GM23338 (cell line): ENCODE measurements around the gene KRTAP5-2. TPM values are rescaled to one million over a fixed set of nuclear protein-coding genes. Genes with fewer than 3 reads are reported as not detected.

Source experiments
- ATAC-seq: fragments of 200-7000 bp; cut with Tn5 transposase; 3 replicates; pipeline ENCODE4 v1.9.1; 2020
- DNase-seq: peaks from one replicate; pipeline ENCODE4 v3.0.0-alpha.2; 2015; ENCODE audit warnings: low spot score
- H2AFZ ChIP-seq: fragments of 200-600 bp; sonication (generic); 2 replicates; pipeline ENCODE4 v1.8.0; 2016; ENCODE audit warnings: antibody characterized with exemption, mild to moderate bottlenecking, moderate library complexity
- H3F3A ChIP-seq: fragments of 200-600 bp; sonication (generic); replicated peaks from 2 replicates; pipeline ENCODE4 v1.8.0; 2017; ENCODE audit warnings: antibody characterized with exemption, mixed run types, low read depth
- H3K27ac ChIP-seq: fragments of 200-600 bp; sonication (generic); 2 replicates; pipeline ENCODE4 v1.6.1; 2016; ENCODE audit warnings: low read depth
- H3K27me3 ChIP-seq: fragments of 200-600 bp; sonication (generic); 2 replicates; pipeline ENCODE4 v1.8.0; 2016; ENCODE audit warnings: mild to moderate bottlenecking, mixed run types, moderate library complexity; ENCODE audit not compliant: insufficient read depth
- H3K36me3 ChIP-seq: fragments of 200-600 bp; sonication (generic); 2 replicates; pipeline ENCODE4 v1.8.0; 2016; ENCODE audit warnings: mild to moderate bottlenecking; ENCODE audit not compliant: insufficient read depth
- H3K4me1 ChIP-seq: fragments of 200-600 bp; sonication (generic); 2 replicates; pipeline ENCODE4 v1.8.0; 2016; ENCODE audit warnings: mild to moderate bottlenecking, moderate library complexity; ENCODE audit not compliant: insufficient read depth
- H3K4me2 ChIP-seq: fragments of 200-600 bp; sonication (generic); 2 replicates; pipeline ENCODE4 v1.7.1; 2017; ENCODE audit warnings: mixed run types
- H3K4me3 ChIP-seq: fragments of 200-600 bp; sonication (generic); 2 replicates; pipeline ENCODE4 v1.6.1; 2016; ENCODE audit warnings: mixed run types
- H3K79me2 ChIP-seq: fragments of 200-600 bp; sonication (generic); replicated peaks from 2 replicates; pipeline ENCODE4 v1.8.0; 2017; ENCODE audit warnings: mild to moderate bottlenecking; ENCODE audit not compliant: insufficient read depth
- H3K9me2 ChIP-seq: fragments of 200-600 bp; sonication (generic); 2 replicates; pipeline ENCODE4 v1.8.0; 2017; ENCODE audit not compliant: insufficient read depth
- H4K20me1 ChIP-seq: fragments of 200-600 bp; sonication (generic); replicated peaks from 2 replicates; pipeline ENCODE4 v1.8.0; 2017; ENCODE audit warnings: mild to moderate bottlenecking; ENCODE audit not compliant: insufficient read depth
- H3K27ac Mint-ChIP-seq: 2 replicates; pipeline ENCODE4 v1.8.0; 2020; ENCODE audit warnings: inconsistent platforms, mild to moderate bottlenecking, moderate library complexity, mixed read lengths
- H3K27me3 Mint-ChIP-seq: 3 replicates; pipeline ENCODE4 v1.8.0; 2022; ENCODE audit warnings: low read depth, mild to moderate bottlenecking, moderate library complexity, mixed read lengths, inconsistent platforms; ENCODE audit not compliant: insufficient read depth, poor library complexity
- H3K36me3 Mint-ChIP-seq: 3 replicates; pipeline ENCODE4 v1.8.0; 2021; ENCODE audit warnings: low read depth, mild to moderate bottlenecking, inconsistent platforms, moderate library complexity, mixed read lengths
- H3K4me1 Mint-ChIP-seq: 3 replicates; pipeline ENCODE4 v1.8.0; 2020; ENCODE audit warnings: mild to moderate bottlenecking, inconsistent platforms, mixed read lengths
- H3K4me3 Mint-ChIP-seq: 3 replicates; pipeline ENCODE4 v1.8.0; 2021; ENCODE audit warnings: moderate library complexity, mild to moderate bottlenecking, inconsistent platforms, mixed read lengths
- H3K9me3 Mint-ChIP-seq: 3 replicates; pipeline ENCODE4 v1.8.0; 2020; ENCODE audit warnings: moderate library complexity, mild to moderate bottlenecking, inconsistent platforms, mixed read lengths
- CREB1 ChIP-seq: fragments of 250-450 bp; sonication (Bioruptor Pico); IDR thresholded peaks from 2 replicates; pipeline ENCODE4 v1.5.0; 2020; ENCODE audit warnings: low read depth, mild to moderate bottlenecking, moderate library complexity
- EZH2 ChIP-seq: fragments of 200-600 bp; sonication (generic); IDR thresholded peaks from one replicate; pipeline ENCODE4 v1.8.0; 2017; ENCODE audit warnings: antibody characterized with exemption, mild to moderate bottlenecking, low read depth; ENCODE audit not compliant: unreplicated experiment
- JUNB ChIP-seq: IDR thresholded peaks from one replicate; pipeline ENCODE4 v1.6.1; 2016; ENCODE audit warnings: antibody characterized with exemption; ENCODE audit not compliant: unreplicated experiment
- NANOG ChIP-seq: IDR thresholded peaks from 2 replicates; pipeline ENCODE4 v1.6.1; 2016; ENCODE audit warnings: antibody characterized with exemption, borderline replicate concordance
- POLR2AphosphoS5 ChIP-seq: IDR thresholded peaks from 2 replicates; pipeline ENCODE4 v1.6.1; 2016; ENCODE audit warnings: antibody characterized with exemption, low read depth
- STAT1 ChIP-seq: IDR thresholded peaks from one replicate; pipeline ENCODE4 v1.6.1; 2016; ENCODE audit warnings: antibody characterized with exemption; ENCODE audit not compliant: unreplicated experiment
- ZNF331 ChIP-seq: fragments of 250-450 bp; sonication (Bioruptor Pico); IDR thresholded peaks from 2 replicates; pipeline ENCODE4 v1.5.0; 2020; ENCODE audit warnings: low read depth, mild to moderate bottlenecking, moderate library complexity
- ZNF462 ChIP-seq: fragments of 250-450 bp; sonication (Bioruptor Pico); IDR thresholded peaks from 2 replicates; pipeline ENCODE4 v1.5.0; 2020; ENCODE audit warnings: mild to moderate bottlenecking, moderate library complexity
- polyA plus RNA-seq: library from polyadenylated mRNA; unstranded; fragments of >200 nt; fragmentation: Nextera tagmentation; extraction: Ambion mirVana; gene quantifications from 2 replicates; pipeline ENCODE4 v1.2.1, GENCODE V29; 2016
- total RNA-seq: library from RNA; depleted of rRNA; stranded (reverse); fragments of >200 nt; shearing (Covaris generic); gene quantifications from 2 replicates; pipeline ENCODE4 v1.2.3, GENCODE V29; 2014

KRTAP5-2 gene
- total and polyA plus RNA-seq, 2 experiments from 2014 or later, result not detected

- Histone ChIP-seq H3F3A (peaks cover 5% of the 10 kb centered on the region; the same call in 1 of the 2 replicates), H3K79me2 (no peaks in the 10 kb centered on the region), H3K4me1 (peaks cover 35% of the 10 kb centered on the region), H3K4me2 (no peak overlapping the region), H3K27ac (no peak overlapping the region), H3K36me3 (no peaks in the 10 kb centered on the region), H4K20me1 (no peaks in the 10 kb centered on the region), H3K9me2 (no peaks in the 10 kb centered on the region), H2AFZ (no peak overlapping the region), H3K4me3 (no peak overlapping the region), H3K27me3 (peaks cover 47% of the 10 kb centered on the region)
- Mint-ChIP-seq H3K4me3 (no peak overlapping the region; the same call in 2 of the 3 replicates), H3K27me3 (peaks cover 38% of the 10 kb centered on the region), H3K9me3 (no peaks in the 10 kb centered on the region), H3K4me1 (peaks cover 21% of the 10 kb centered on the region), H3K27ac (no peak overlapping the region), H3K36me3 (no peaks in the 10 kb centered on the region)
- ATAC-seq (no peak), DNase-seq (no peak)
- TF ChIP-seq EZH2 (no peak), STAT1 (no peak), ZNF331 (CRISPR knock-in tag) (no peak), ZNF462 (CRISPR knock-in tag) (no peak), JUNB (no peak), POLR2AphosphoS5 (no peak), NANOG (no peak), CREB1 (CRISPR knock-in tag) (no peak)
Observed at GRCh38 chr11:1569251-1569780, 28.8 kb downstream of the KRTAP5-2 start.
